Adrenal gland (tissue), 12 donors: Measurements from ENCODE around the gene TRMT2A. TPM values are rescaled to one million over a fixed set of nuclear protein-coding genes. Genes with fewer than 3 reads are reported as not detected.

Experiments
- DNase-seq, 7 donors: peaks; one replicate each; pipeline ENCODE4 v3.0.0-alpha.2; 2019 to 2020
- H3K27ac ChIP-seq, 5 donors: fragments of 200-600 bp; sonication (generic) in 4 of 5; 1 replicate in 3 of 5; 2 replicates in 2 of 5; pipeline versions ENCODE4 v1.5.1 to v1.8.0; 2016 to 2020; ENCODE audit warnings: mild to moderate bottlenecking in 1 of 5
- H3K27me3 ChIP-seq: fragments of 200-600 bp; 2 replicates; pipeline ENCODE4 v1.8.0; 2021
- H3K36me3 ChIP-seq, 2 donors: fragments of 200-600 bp; replicated peaks in 1 of 2; 1 replicate in 1 of 2; 2 replicates in 1 of 2; pipeline versions ENCODE4 v1.5.1 to v1.8.0; 2018 to 2022
- H3K4me1 ChIP-seq, 2 donors: fragments of 200-600 bp; replicated peaks in 1 of 2; 1 replicate in 1 of 2; 2 replicates in 1 of 2; pipeline versions ENCODE4 v1.5.1 to v1.8.0; 2018 to 2021
- H3K4me3 ChIP-seq, 4 donors: fragments of 200-600 bp; sonication (generic) in 3 of 4; one replicate each; pipeline ENCODE4 v1.5.1; 2016 to 2018
- H3K9me3 ChIP-seq, 3 donors: fragments of 200-600 bp; sonication (generic) in 1 of 3; replicated peaks in 1 of 3; 1 replicate in 2 of 3; 2 replicates in 1 of 3; pipeline versions ENCODE4 v1.5.1 to v1.8.0; 2016 to 2021
- CTCF ChIP-seq, 6 experiments: fragments of 450-650 bp in 4 of 6; fragments of 200-600 bp in 2 of 6; sonication (generic) in 1 of 6; IDR thresholded peaks; 1 replicate in 5 of 6; 2 replicates in 1 of 6; pipeline versions ENCODE4 v1.5.1 to v1.8.0; 2016 to 2021; ENCODE audit warnings: antibody characterized with exemption in 6 of 6, mild to moderate bottlenecking in 2 of 6, moderate library complexity in 1 of 6
- POLR2A ChIP-seq, 2 donors: fragments of 450-650 bp; IDR thresholded peaks; one replicate each; pipeline ENCODE4 v1.6.1; 2017; ENCODE audit warnings: antibody characterized with exemption in 2 of 2, mild to moderate bottlenecking in 2 of 2, moderate library complexity in 1 of 2
- WGBS, 4 donors: extraction: QIAGEN DNeasy Blood & Tissue Kit in 2 of 4; methylation state at CpG; one replicate each; pipeline versions ENCODE4 v1.1.5 to v1.1.7; 2013 to 2017; 5-methylcytosine and 5-hydroxymethylcytosine counted together
- intact Hi-C, 2 donors: fragments of 100-400 bp; cut with DNase I; formaldehyde crosslinking; loops; one replicate each; pipeline versions ENCODE4 v1.14.1 to v1.15.0; 2022 to 2023
- polyA plus RNA-seq, 3 donors: library from polyadenylated mRNA; stranded (reverse); fragments of 200-250 nt in 2 of 3; fragments of 350-450 nt in 1 of 3; fragmentation: Illumina TruSeq in 1 of 3; extraction: RNeasy Lipid Tissue Mini Kit (QIAGEN cat#74804) in 1 of 3; gene quantifications; one replicate each; pipeline ENCODE4 v1.2.3, GENCODE V29; 2013 to 2014
- total RNA-seq, 9 donors: library from RNA; depleted of rRNA in 4 of 9; stranded (reverse); fragments of >200 nt in 4 of 9; fragments of 120-200 nt in 1 of 9; fragmentation: NEBNext Ultra II Directional in 1 of 9; extraction: Animal tissue kit (Norgen Biotek cat#: 25700) in 1 of 9; gene quantifications; one replicate each; pipeline versions ENCODE4 v1.1.0 to v1.2.4, GENCODE V29; 2013 to 2023
- donor health status: healthy with polysubstance abuse.
- donor health status: Bipolar disorder and iron deficiency.
- donor health status: DM: yes; HTN: yes; CAD: no.
- donor health status: DM: no; HTN: no; CAD: no.
- donor health status: DM: no; HTN: no; CAD: no.
- donor health status: DM: yes; HTN: yes; CAD: no.

TRMT2A gene
- total and polyA plus RNA-seq, 12 donors, result 22.4 to 283 (median 66.8) TPM

- Histone ChIP-seq H3K4me1 (no peaks in the 10 kb centered on the region), H3K9me3 (no peaks in the 10 kb centered on the region), H3K27me3 (no peaks in the 10 kb centered on the region), H3K36me3 (no peaks in the 10 kb centered on the region), H3K4me3 (no peak overlapping the region), H3K27ac (no peak overlapping the region)
- WGBS, 4 donors, result 86 to 94% (median 89%) methylated on average over 4 of the region's 4 CpGs
- intact Hi-C loops, result no loop called here
- no peak for DNase-seq
- TF ChIP-seq POLR2A (IDR thresholded peaks at IDR 0.05) (no peak), CTCF (IDR thresholded peaks at IDR 0.05) (no peak)
These were observed 34.2 kb upstream of the TRMT2A start for GRCh38 chr22:20151276-20151588.

GRCh38 chr22:20150381-20151275, 33.6 kb upstream of the TRMT2A start, which contains the start of gene CCDC188:
TSS of gene CCDC188 (minus strand) at chr22:20151055. CDS start at chr22:20150986, 69 bp downstream.
- Histone ChIP-seq H3K36me3 (no peaks in the 10 kb centered on the region), H3K4me3 (no peak within 1 kb of the TSS), H3K27ac (no peak within 1 kb of the TSS), H3K4me1 (no peaks in the 10 kb centered on the region), H3K27me3 (no peaks in the 10 kb centered on the region), H3K9me3 (no peaks in the 10 kb centered on the region)
- no peak for DNase-seq
- 73 to 88% (median 80%) methylated on average over 3 to 14 of the region's 14 CpGs for whole genome bisulfite sequencing, 4 donors
- no peak for TF ChIP-seq POLR2A (IDR thresholded peaks at IDR 0.05)
- TF ChIP-seq CTCF (IDR thresholded peaks at IDR 0.05), result no peak
- intact Hi-C loops, result no loop called here

GRCh38 chr22:20149257-20150250, 32.5 kb upstream of the TRMT2A start:
- no peak for TF ChIP-seq POLR2A (IDR thresholded peaks at IDR 0.05)
- TF ChIP-seq CTCF (IDR thresholded peaks at IDR 0.05), result no peak
- Histone ChIP-seq H3K27ac (no peak overlapping the region), H3K27me3 (no peaks in the 10 kb centered on the region), H3K4me1 (no peaks in the 10 kb centered on the region), H3K36me3 (no peaks in the 10 kb centered on the region), H3K9me3 (no peaks in the 10 kb centered on the region), H3K4me3 (no peak overlapping the region)
- intact Hi-C loops, result no loop called here
- 69 to 74% (median 70%) methylated on average over 2 to 32 of the region's 32 CpGs for WGBS, 4 donors
- DNase-seq, result no peak

- intact Hi-C loops, result no loop called here
- TF ChIP-seq POLR2A (IDR thresholded peaks at IDR 0.05), result no peak
- no peak for TF ChIP-seq CTCF (IDR thresholded peaks at IDR 0.05)
- no peak overlapping the region for H3K4me3 ChIP-seq
- no peaks in the 10 kb centered on the region for H3K4me1 ChIP-seq
- DNase-seq, result no peak
- H3K9me3 ChIP-seq, result no peaks in the 10 kb centered on the region
- H3K27me3 ChIP-seq, result no peaks in the 10 kb centered on the region
- H3K27ac ChIP-seq, result no peak overlapping the region
- 76 to 82% (median 79%) methylated on average over 3 to 18 of the region's 18 CpGs for WGBS, 4 donors
- H3K36me3 ChIP-seq, result no peaks in the 10 kb centered on the region
These were observed 31.4 kb upstream of the TRMT2A start for GRCh38 chr22:20148414-20148813.
